ENCODE measurements around the gene UBQLN4.
"Not testable (repeated sequence)": the region's sequence is repeated elsewhere in the genome, so short reads cannot be mapped to it uniquely, and the experiment has no call there.

The UBQLN4 gene

DNA sequence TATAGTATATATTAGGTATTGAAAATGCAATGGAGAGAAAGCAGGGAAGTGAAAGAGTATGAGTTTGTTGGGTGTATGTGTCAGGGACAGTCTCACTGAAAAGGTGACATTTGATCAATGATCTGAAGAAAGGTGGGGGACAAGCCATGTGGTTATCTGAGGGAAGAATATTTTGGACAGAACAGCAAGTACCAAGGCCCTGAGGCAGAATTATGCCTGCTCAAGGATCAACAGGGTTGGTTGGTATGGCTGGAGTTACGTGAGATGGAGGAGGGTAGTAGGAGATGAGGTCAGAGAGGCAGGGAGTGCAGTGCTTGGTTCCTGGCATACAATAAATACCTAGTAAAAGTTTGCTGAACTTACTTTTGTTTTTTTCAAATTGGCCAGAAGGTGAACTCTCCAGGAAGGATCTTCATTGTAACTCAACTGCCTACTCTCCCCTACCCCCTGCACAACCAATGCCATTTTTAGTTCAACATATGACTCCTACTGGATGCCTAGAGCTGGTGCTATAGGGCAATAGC lies 2.8 kb upstream of the UBQLN4 start:
- no peak for FAIRE-seq

DNA sequence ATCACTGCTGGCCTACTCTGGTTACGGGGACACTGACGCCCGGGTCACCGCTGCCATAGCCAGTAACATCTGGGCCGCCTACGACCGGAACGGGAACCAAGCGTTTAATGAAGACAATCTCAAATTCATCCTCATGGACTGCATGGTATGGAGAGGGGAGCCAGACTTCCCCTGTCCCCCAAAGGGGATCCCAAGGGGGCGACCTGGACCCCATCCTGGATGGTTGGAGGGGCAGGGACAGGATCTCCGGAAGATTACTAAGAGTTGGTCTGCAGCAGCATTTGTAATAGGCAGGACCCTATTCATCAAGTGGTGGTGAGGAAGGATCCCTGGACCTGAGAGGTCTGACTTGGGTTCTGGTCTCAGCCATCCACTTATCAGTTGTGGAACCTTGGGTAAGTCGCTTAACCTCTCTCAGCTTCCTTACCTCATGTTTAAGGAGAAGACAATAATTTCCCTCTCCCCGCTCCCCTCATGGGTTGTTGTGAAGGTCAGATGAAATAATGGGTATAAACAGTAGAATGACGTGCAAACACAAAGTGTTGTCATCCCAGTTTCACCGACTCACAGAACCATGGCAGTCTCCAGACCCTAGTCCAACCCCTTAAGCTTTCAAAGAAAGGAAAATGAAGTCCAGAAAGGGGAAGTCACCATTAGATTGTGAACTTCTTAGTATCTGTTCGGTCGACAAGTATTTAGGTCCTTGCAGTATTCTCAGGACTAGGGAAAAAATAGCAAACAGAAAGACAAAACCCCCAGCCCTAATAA lies 1.9 kb upstream of the UBQLN4 start:
- no peak for FAIRE-seq

DNA sequence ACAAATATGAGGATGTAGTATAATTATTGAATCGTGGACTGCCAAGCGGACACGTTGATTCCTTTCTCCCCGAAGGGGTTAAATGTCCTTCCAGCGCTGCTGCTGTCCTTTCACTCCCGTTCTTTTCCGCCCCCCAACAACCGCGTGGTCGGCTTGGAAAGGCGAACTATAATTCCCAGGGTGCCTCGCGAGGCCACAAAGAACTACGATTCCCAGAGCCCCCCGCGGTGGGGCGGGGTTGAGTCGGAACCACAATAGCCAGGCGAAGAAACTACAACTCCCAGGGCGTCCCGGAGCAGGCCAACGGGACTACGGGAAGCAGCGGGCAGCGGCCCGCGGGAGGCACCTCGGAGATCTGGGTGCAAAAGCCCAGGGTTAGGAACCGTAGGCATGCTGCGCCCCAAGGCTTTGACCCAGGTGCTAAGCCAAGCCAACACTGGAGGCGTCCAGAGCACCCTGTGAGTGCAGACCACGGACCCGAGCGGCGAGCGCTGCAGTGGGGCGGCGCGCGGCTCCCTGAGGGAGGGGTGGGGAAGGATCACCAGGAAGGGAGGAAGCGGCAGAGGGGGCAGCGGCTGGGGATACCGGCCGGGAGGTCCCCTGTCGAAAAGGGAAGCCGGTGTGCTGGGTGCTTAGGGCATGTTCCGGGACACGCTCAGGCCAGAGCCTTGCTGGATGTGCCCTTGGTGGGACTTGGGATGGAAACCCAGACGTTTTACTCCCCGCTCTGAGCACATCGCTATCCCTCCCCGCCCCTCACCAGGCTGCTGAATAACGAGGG lies 1.1 kb upstream of the UBQLN4 start, which contains the start of gene LAMTOR2:
LAMTOR2 (plus strand) TSS at position 283 of the 781 bp plus-strand sequence; CDS start at position 391, 108 bp downstream.
- FAIRE-seq: no peak

DNA sequence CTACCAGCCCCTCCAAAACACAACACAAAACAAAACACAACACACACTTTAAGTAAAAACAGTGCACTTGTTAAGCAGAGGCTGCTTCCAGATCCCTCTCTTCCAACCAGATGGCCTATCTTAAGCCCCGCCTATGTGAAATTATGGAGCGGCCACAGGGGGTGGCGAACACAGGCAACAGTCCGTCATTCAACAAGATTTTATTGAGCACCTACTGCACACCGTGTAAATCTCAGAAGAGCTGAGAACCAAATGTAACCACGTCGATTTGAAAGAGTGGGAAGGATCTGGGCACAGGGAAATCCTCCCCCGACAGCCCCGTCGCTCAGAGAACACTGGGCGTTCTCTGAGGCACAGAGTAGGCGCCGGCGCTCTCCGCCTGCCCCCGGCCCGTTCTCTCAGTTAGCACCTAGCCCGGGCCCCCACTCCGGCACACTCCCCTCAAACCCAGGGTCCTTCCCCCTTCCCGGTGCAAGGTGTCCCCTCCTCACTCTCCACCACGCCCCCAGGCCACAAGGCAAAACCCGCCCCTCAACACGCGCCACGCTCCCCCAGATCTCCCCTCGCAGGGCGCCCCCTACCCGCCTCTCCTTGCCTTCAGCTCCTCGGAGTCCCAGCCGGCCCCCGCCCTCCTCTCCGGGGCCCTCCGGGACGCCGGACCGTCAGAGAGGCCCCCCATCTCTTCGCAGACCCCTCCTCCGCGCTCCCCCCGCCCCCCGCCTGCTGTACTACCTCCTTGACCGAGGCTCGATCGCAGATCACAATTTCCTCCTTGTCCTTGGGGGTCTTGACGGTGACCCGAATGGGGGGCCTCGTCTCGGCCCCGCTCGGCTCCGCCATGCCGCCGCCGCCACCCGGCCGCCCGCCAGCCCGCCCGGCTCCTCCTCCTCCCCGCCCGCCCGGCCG lies 483 bp downstream of the UBQLN4 start:
- FAIRE-seq: no peak

DNA sequence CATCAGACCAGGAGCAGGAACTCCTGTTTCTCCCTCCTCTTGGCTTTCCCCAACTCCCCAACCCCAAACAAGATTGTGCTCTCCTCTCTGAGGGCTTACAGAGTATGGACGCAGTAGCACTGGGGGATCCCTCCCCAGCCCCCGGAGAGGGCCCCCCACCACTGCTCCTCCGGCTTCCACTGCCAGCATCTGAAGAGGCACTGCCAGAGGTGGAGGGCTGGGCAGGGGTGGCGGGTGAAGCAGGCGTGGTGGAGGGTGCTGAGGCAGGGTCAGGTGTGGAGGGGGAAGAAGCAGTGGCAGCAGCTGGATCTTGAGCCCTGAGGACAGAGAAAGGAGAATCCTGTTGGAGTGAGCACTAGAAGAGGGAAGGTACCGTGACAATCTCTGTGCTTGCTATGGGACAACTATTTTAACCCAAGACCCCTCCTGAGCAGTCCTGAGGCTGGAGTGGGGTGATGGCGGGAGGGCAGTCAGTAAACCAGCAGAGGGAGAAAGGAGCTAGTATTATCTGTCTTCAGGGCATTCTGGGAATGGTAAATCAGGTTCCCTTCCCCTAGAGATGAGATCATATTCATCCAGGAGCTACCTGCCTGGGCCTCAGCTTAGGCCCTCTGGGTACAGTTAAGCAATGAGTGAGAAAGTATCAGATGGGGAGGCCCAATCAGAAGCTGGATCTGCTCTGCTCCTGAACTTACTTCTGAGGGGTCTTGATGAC lies 2.4 kb downstream of the UBQLN4 start:
- FAIRE-seq: no peak

DNA sequence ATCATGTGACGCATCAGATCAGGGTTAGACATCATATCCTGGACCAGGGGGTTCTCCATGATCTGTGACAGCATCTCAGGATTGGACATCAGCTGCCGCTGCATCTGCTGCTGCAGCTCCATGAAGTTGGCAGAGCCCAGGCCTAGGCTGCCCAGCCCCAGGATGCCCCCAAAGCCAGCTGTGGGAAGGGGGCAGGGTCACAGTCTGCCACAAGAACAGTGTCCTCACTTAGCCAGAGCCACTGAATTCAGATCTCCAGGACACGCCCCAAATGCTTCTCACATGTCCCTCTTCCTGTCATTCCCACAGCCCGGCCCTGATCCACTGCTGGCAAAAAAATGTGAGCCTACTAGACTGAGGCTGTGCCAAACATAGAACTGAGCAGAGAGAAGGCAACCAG lies 3.2 kb downstream of the UBQLN4 start:
- FAIRE-seq: no peak

DNA sequence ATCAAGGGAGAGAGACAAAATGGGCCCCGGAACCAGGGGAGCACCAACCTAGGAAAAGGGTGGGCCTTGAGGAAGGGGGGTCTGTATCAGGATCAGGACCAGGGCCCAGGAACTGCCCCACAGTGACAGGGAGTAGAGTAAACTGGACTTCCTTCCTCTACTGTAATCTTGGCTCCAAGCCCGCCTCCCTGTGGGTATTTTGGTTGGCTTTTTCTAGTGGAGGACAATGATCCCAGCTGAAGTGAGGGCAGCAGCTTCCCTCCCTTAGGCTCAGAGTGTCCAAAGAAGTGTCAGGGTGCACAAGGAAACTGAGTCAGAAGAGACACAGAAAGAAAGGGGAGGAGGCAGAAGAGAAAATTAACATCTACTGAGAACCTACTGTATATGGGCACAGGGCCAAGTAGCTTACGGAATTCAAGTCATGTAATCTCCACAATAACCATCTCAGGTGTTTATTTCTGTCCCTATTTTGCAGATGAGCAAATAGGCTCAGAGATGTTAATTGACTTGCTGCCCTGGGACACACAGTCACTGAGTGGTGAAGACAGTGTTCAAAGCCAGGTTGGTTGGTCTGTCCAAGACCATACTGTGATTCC lies 4.8 kb downstream of the UBQLN4 start:
- no peak for FAIRE-seq

DNA sequence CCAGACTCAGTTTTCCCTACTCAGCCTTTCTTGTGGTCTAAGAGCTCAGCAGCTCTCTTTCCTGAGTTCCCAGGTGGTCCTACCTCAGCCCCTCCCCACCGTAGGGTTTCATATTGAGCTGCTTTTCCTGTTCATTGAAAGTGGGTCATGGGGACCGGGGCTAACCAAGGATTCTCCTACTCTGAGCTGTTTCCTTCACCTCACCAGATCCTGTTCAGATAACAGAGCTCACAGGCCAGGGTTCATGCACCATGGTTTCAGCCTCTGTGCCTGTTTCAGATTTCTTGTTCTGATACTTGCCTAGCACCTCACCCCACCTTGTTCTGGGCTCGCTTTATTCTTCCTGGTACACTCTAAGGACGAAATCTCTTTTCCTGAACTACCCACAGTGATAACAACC lies 8.5 kb downstream of the UBQLN4 start:
- FAIRE-seq: no peak

DNA sequence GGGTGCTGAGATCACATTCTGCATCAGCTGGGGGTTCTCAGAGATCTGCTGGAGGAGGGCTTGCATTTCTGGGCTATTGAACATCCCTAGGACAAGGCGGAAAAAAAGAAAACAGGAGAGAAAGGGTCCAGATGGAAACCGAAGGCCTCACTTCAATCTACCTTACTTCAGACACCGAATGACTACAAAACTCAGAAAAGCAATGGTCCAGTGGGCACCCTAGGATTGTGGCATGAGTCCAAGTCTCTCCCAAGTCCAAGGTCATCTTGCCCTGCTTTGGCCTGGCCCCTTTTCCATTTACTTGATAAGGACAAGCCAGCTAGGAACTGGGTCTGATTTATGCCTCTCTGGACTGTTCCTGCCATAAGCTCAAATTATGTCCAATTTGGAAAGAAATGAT lies 10.8 kb downstream of the UBQLN4 start:
- FAIRE-seq: no peak

DNA sequence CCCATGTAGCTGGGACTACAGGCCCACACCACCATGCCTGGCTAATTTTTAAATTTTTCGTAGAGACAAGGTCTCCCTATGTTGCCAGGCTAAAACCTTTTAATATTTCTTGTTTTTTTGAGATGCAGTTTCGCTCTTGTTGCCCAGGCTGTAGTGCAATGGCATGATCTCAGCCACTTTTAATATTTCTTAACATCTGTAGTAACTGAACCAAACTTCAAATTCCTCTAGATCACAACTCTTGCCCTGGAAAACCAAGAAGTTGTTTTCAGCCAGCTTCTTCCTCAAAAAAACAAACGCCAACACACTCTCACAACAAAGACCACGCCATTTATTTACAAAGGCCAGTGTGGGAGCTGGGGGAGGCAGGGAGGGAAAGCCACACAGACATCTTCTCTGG lies 18.6 kb downstream of the UBQLN4 start:
- FAIRE-seq: not testable (repeated sequence)

DNA sequence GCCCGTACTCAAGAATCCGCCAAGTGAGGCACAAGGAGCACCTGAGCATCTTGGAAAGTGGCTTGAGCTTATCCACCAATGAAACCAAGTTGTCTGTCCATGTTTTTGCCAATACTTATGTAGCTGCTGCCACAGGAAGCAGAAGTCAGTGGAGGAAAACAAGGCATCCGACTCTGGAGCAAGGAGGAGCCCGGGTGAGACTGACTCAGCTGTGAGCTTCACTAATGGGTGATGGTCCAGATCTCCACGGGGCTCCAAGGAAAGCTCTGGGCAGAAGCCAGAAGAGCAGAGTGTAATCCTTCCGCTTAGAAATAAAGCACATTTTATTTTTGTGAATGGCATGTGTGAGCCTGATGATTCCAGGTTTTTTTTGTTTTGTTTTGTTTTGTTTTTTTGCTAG lies 20.6 kb downstream of the UBQLN4 start:
- FAIRE-seq: no peak

DNA sequence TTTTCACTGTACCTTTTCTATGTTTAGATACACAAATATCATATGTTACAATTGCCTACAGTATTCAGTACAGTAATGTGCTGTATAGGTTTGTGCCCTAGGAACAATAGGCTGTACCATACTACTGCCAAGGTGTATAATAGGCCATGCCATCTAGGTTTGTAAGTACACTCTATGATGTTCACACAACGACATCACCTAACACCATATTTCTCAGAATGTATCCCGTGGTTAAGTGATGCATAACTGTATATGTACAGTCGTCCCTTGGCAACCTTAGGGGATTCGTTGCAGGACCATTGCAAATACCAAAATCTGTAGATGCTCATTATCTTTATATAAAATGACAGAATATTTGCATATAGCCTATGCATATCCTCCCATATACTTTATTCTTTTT lies 27.0 kb downstream of the UBQLN4 start:
- no peak for FAIRE-seq

DNA sequence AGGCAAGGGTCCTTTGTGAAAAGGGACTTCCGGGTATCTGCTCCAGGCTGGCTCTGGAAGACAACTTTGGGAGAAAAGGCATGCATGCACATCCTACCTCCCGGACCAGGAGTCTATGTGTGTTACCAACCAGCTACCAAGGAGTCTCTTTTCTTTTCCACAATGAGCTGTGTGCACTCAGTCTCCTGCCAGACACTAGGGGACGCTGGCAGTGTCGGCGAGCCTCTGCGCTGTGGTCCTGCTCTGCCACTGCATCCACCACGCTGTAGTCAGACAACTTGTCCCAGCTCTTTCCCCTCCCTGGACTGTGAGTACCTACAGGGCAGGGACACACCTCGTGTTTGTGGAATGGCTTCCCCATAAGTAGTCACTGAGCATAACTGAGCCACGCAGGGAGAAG lies 27.7 kb downstream of the UBQLN4 start:
- no peak for FAIRE-seq

DNA sequence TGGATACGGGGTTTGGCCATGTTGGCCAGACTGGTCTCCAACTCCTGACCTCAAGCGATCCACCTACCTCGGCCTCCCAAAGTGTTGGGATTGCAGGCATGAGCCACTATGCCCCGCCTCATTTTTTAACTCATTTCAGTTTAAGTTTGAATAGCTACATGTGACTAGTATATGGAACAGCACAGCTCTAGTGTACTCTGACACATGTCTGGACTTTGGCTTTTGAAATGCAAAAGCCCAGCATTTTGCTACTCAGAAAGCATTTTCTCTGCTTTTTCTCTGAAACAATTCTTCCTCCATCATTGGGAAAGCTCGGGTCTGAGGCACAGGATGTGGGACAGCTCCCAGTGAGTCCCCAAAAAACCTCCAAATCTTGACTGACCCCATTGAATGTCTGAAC lies 28.8 kb downstream of the UBQLN4 start:
- no peak for FAIRE-seq

DNA sequence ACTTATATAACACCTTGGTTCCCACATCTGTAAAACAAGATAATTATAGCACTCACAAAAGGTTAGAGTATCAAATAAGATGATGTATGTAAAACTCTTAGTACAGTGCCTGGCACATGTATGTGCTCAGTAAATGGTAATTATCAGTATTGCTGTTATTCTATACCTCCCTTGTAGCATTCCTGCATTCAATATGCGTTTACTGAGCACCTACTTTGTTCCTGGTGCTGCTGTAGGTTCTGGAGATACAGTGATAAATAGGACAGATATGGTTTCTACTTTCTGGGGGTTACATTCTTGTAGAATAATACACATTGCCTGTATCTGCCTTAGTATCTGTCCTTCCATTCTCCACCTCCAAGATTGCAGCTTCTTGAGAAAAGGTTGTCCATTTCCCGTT lies 31.6 kb downstream of the UBQLN4 start:
- no peak for FAIRE-seq

DNA sequence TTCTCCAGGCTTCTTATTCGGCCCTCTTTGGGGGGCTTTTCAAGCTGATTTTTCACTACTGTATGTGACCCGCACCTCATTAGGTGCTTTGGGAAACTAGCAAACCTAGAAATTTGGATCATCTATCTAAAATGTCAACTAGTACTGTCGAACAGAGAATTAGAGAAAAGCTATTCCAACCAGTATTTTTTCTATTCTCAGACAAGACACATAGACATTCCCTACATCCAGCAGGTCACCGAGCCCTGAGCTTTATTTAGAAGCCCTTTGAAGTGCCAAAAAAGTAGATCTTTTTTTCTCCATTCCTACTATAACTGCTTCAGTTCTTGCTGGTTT lies 32.5 kb downstream of the UBQLN4 start:
- FAIRE-seq: no peak

DNA sequence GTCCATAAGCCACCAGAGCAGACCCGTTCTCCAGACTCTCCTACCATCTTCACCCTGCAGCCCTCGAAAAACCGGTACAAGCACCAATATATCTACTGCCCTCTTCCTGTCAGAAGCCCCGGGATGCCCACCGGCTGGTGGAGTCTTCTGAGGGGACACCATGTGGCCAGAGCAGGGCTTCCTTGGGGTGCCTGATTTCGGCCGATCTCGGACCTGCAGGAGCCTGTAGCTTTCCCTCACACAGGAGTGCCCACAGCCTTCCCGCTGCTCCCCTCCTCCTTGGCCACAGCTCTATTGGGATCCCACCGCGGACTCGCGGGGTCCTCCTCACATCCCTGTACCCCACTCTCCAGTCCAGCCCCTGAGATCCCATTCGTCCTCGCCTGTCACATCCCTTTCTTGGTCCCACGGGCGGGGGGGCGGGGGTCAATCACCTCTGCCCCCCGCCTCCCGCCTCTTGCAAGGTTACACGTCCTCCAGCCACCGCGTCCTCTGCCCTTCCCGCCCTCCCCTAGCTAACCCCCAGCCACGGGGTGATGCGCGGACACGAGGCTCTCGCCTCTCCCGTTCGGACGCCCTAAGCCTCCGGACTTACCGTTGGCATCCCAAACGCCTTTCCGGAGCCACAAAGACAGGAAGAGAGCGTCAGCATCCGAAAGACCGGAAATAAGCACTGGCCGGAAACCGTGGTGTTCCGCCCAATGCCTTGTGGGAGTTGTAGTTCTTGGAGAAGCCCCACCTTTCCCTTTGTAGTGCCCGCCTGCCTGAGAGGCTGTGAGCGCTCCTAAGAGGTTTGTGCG lies 33.1 kb downstream of the UBQLN4 start, which contains the start of gene SSR2:
SSR2 (minus strand) TSS at position 659 of the 800 bp plus-strand sequence. CDS start 784 bp downstream, outside the sequence.
- no peak for FAIRE-seq

DNA sequence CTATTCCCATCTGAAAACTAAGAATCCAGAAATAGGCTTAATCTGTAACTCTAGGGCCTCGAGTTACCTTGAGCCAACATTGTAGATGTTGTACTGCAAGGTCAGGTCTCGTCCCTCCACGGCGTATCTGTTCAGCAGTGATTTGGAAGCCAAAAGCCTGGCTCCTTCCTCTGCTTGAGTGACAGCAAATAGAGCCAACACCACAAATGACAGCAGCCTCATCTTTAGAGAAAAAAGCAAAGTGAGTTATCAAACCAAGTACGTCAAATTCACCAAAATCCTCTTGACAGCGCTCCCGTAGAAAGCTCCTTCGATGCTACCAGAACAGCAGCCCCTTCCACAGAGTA lies 33.7 kb downstream of the UBQLN4 start:
- FAIRE-seq: no peak

DNA sequence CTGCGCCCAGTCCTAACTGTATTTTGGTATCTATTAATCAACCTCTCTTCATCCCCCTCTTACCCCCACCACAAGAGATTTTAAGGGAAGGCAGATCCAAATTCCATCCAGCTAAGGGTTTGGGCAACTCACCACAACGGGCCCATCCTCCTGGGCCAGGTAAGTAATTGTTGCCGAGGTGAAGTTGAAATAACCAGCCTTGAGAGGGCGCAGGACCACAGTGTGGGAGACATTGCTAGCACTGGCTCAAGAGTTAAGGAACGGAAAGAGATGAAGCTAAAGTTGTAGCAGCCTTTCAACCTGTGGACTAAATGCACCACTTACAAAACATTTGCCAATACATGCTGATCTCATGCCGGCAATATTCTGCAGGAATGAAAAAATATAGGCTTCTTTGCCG lies 38.8 kb downstream of the UBQLN4 start:
- no peak for FAIRE-seq

DNA sequence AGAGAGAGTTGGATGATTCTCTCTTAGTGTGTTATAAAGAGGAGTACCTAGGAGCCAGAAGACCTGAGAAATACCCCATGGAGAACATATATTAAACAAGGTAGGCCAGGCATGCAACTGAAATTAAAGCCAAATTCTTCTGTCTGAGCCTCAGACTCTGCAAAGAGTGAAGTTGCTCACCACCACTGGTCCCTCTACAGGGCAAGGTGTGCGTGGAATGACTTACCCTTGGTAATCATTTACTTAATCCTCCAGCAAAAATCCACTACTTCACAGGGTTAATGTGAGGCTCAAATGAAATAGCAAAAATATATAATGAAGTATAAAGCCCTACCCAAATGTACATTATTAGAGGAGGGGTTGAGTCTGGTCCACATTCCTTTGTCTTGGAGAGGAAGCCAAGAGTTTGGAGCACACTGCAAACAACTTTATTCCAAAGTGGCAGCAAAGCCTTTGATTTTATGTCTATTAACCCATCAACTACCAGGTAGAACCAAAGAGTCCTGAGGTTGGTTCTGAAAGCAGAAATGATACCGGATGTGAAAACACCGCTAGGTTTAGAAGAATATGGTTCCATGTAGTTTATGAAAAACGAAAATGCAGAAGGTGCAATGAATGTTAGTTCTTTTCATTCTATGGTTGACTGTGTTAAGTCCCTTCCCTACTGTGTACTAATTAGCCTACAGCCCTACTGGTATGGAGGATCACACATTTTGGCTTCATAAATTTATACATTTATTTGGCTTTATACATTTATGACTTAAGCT lies 41.4 kb downstream of the UBQLN4 start:
- no peak for FAIRE-seq

Measured in colon (tissue), 2 donors.